NOMO-1 treated with DMSO at 0.1 percent for 48 hours (cell line): ENCODE data around the gene KIRREL3.

Experiments used
- DNase-seq: peaks from one replicate; lab custom pipeline; 2025; ENCODE audit not compliant: unreplicated experiment; lab: John Stamatoyannopoulos, UW

KIRREL3 gene

GRCh38 chr11:126611438-126611837 lies 389.1 kb downstream of the KIRREL3 start:
- no peak for DNase-seq

DNA sequence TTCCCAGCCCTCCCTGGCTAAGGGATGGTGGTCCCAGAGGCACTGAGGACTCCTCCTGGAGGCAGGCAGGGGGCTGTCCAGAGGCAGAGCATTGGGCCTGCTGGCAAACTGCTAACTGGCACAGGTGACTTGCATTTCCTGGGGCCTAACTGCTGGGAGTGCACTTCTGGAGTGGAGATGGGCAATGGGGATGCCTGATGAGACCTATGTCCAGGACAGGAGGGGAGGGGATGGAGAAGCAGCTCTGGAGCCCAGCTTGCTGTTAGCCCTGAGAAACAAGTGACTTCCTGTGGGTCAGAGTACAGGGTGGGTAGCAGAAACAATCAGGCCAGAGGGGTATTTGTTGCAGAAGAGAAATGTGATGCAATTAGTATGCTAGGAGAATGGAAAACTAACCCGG lies 391.9 kb downstream of the KIRREL3 start:
- no peak for DNase-seq

- no peak for DNase-seq
Observed at GRCh38 chr11:126607776-126608541, 392.6 kb downstream of the KIRREL3 start.

DNA sequence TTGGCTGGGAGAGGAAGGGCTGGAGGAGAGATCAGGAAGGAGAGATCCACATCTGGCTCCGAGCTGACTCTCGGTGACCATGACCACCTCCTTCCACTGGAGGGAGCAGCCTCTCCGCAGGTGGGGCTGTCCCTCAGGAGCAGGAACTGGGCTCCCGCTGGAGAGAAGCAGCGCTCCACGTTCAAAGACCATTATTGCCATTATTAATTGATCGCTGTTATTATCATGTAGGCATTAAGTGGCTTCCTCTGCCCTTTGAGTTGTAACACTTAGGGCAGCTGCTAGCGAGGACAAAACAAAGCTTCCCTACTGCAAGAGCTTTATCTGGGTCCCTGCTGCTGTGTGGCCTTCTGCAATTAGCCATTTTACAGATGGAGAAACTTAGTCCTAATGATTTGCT lies 393.2 kb downstream of the KIRREL3 start:
- no peak for DNase-seq

GRCh38 chr11:126606484-126606883 lies 394.1 kb downstream of the KIRREL3 start:
- DNase-seq, result no peak

GRCh38 chr11:126604461-126604860 lies 396.1 kb downstream of the KIRREL3 start:
- no peak for DNase-seq

- DNase-seq, result no peak
Observed at GRCh38 chr11:126603486-126603885, 397.1 kb downstream of the KIRREL3 start.

GRCh38 chr11:126602993-126603392 lies 397.6 kb downstream of the KIRREL3 start:
- no peak for DNase-seq

- DNase-seq, result no peak
Observed at GRCh38 chr11:126602349-126602940, 398.1 kb downstream of the KIRREL3 start.

DNA sequence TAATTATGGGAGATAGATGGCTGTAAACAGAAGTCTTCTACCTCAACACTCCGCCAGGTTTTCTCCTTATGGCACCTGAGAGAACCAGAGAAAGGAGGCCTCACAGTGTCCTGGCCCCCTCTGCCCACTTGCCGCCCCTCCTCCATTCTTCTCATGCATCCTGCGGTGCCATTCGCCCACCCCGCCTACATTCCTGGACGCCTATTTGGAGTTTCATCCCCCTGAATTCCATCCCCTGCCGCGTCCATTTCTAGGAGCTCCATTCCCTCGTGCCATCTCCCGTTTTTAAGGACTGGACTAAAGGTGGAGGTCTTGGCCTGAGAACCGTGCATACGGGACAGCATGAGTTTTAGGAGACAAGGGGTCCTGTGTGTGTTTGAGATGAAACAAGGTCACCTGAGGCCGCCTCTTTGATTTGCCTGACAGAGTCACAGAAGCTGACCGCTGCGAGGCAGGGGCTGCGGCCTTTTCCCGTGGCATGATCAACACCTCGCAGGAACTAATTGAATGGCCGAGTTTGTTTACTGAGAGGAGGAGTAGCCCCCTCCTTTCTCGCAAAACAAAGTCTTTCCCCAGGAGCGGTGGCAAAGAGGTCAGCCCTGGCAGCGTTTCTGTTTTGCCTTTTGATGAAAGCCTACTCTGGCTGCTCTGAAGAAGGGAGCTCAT lies 398.9 kb downstream of the KIRREL3 start:
- DNase-seq, result no peak

DNA sequence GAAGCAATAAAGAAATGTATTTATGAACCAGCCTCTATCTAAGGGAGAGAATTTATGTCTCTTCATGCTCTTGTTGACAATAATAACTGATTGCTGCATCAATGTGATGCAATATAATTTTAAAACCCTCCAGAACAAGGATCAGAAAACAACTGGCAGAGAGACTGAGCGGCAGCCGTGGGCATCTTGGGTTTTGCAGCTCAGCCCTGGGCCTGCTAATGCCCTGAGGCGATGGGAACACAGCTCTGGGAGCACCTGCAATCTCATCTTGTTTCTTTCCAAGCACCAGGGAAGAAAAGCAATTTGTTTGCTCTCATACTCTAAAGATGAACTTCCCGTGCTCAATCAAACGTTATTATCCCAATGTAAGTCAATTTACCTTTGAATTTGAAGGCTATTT lies 399.4 kb downstream of the KIRREL3 start:
- no peak for DNase-seq

- no peak for DNase-seq
Observed at GRCh38 chr11:126599217-126599897, 401.2 kb downstream of the KIRREL3 start.

DNA sequence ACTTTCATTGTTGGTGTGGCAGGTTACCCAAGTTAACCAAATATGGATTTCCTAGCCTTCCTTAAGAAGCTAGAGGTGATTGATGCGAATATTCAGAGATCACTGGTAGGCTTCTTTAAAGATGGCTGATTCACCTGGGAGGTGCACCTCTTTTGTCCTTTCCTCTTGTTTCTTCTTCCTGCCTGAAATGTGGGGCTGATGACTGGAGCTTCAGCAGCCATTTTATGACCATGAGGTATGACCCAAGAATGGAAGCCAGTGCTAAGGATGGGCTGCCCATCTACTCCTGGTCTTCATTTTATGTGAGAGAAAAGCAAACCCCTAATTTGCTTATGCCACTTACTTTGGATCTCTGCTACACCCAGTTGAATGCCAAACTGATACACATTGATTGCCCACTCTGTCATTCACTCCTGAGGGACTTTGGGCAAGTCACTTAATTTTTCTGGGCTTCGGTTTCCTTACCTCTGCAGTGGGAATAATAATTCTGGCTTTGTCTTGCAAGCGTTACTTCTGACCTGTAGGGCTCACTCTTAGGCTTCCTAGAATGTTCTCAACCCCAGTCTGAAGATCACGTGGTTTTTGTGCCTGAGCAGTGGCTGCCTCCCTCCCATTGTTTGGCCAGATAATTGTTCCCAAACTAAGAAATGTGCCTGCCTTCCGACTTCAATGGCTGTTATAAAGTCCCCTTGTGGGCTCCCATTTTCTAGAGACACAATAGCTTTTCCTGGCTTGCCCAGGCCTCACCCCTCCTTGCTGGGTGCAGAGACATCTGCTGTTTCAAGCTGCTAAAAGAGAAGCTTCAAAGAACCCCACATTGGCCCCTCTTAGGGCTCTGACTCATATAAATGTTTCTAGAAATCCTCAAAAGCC lies 402.0 kb downstream of the KIRREL3 start:
- DNase-seq, result no peak

GRCh38 chr11:126597041-126597440 lies 403.5 kb downstream of the KIRREL3 start:
- DNase-seq, result no peak

- DNase-seq, result no peak
Observed at GRCh38 chr11:126596474-126596873, 404.1 kb downstream of the KIRREL3 start.

GRCh38 chr11:126595560-126595959 lies 405.0 kb downstream of the KIRREL3 start:
- DNase-seq, result no peak

- DNase-seq, result no peak
Observed at GRCh38 chr11:126594921-126595367, 405.6 kb downstream of the KIRREL3 start.

GRCh38 chr11:126592496-126593410 lies 407.8 kb downstream of the KIRREL3 start:
- DNase-seq, result no peak

DNA sequence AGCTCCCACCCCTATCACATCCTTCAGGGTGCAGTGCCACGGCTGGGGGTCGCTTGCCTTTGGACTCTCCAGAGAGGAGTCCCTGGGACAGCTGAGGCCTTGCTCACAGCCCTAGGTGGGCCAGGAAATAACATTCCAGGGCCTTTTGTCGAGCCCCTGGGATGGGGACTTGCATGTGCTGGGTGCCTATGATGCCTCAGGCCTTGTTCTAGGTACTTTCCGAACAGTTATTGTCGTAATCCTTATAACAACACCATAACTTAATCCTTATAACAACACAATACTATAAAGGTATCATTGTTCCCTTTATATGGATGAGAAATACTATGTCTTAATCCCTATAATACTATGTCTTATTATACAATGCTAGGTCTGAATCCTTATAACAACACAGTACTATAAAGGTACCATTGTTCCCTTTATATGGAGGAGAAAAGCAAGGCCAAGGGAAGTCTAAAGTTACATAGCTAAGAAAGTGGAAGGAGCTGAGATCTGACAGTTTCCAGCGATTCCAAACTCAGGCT lies 408.5 kb downstream of the KIRREL3 start:
- DNase-seq, result no peak

DNA sequence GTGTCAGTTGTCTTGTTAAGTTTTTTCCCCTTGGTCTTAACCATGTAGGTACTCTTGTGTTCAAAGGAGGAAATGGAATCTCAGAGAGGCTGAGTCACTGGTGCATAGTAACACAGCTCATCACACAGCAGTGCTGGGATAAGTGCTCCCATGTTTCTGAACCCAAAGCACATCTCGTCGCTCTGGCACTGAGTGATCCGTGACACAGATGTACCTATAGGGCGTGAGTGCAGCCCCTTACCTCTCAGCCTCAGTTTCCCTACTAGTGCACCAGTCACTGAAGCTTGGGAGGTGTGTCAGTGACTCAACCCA lies 411.1 kb downstream of the KIRREL3 start:
- DNase-seq, result no peak
